Endothelial cell (in vitro differentiated cells): ENCODE results near the gene YWHAQ. TPM values are rescaled to one million over a fixed set of nuclear protein-coding genes. Genes with fewer than 3 reads are reported as not detected.

Source experiments
- DNase-seq: peaks from one replicate; pipeline ENCODE4 v3.0.0; 2021; ENCODE audit warnings: low spot score
- H3K27ac Mint-ChIP-seq: one replicate; pipeline ENCODE4 v1.8.0; 2021; ENCODE audit warnings: mixed read lengths, inconsistent platforms; ENCODE audit not compliant: unreplicated experiment
- H3K27me3 Mint-ChIP-seq: one replicate; pipeline ENCODE4 v1.8.0; 2021; ENCODE audit warnings: mild to moderate bottlenecking, moderate library complexity, mixed read lengths, inconsistent platforms; ENCODE audit not compliant: unreplicated experiment
- H3K36me3 Mint-ChIP-seq: one replicate; pipeline ENCODE4 v1.8.0; 2021; ENCODE audit warnings: mild to moderate bottlenecking, low read depth, mixed read lengths, inconsistent platforms; ENCODE audit not compliant: unreplicated experiment
- H3K4me1 Mint-ChIP-seq: one replicate; pipeline ENCODE4 v1.8.0; 2021; ENCODE audit warnings: mild to moderate bottlenecking, mixed read lengths, inconsistent platforms; ENCODE audit not compliant: unreplicated experiment
- H3K4me3 Mint-ChIP-seq: one replicate; pipeline ENCODE4 v1.8.0; 2021; ENCODE audit warnings: mild to moderate bottlenecking, mixed read lengths, inconsistent platforms; ENCODE audit not compliant: unreplicated experiment
- H3K9me3 Mint-ChIP-seq: one replicate; pipeline ENCODE4 v1.8.0; 2021; ENCODE audit warnings: mixed read lengths, inconsistent platforms; ENCODE audit not compliant: unreplicated experiment
- CTCF ChIP-seq: fragments of 200-600 bp; sonication (generic); IDR thresholded peaks from one replicate; pipeline ENCODE4 v1.5.0; 2021; ENCODE audit warnings: antibody characterized with exemption; ENCODE audit not compliant: unreplicated experiment
- total RNA-seq: library from RNA; stranded (reverse); fragmentation: NEBNext Ultra II Directional; extraction: Animal tissue kit (Norgen Biotek cat#: 25700); gene quantifications from one replicate; pipeline ENCODE4 v1.2.1, GENCODE V29; 2021; ENCODE audit not compliant: unreplicated experiment

Gene YWHAQ
- total RNA-seq, 1 donor from 2014 or later: 268 TPM

DNA sequence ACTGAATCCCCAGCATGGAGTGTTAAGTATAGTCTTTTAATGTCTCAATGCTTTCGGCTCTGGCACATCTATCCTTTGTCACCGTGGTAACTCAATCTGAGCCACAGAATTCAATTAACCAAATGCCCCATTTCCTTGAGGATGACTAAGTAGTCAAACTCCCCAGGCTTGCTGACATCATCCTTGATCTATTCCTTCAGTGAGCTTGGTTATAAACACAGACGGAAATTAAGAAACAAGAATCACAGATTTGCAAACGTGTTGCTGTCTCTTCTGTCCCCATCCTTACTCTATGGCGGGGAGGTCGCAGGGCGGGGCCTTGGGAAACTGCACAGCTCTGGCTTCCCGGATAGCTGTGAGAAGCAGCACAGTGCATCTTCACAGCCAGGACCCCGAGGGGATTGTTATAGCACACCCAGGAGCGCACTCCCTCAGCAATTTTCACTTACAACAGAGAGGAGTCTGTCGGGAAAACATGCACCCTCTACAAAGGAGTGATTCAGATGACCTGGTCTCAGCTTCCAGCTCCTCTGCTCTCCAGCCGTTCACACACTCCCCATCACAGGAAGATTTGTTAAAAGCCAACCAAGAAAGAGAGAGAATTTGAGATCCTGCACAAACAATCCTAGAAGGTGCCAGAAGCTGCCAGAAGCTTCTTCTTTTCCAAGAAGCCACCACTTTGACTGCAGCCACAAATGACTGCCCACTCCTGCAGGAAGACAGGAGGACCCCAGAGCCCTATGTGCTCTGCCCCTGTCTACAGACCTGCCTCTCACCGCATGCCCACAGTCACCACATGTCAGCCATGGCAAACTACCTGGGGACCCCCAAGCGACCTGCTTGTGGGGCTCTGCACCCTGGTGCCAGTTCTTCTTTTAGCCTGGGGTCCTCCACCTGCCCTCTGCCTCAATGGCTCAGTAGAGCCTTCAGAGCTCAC, 44.9 kb upstream of the YWHAQ start:
- H3K4me3 Mint-ChIP-seq: no peak overlapping the region

DNA sequence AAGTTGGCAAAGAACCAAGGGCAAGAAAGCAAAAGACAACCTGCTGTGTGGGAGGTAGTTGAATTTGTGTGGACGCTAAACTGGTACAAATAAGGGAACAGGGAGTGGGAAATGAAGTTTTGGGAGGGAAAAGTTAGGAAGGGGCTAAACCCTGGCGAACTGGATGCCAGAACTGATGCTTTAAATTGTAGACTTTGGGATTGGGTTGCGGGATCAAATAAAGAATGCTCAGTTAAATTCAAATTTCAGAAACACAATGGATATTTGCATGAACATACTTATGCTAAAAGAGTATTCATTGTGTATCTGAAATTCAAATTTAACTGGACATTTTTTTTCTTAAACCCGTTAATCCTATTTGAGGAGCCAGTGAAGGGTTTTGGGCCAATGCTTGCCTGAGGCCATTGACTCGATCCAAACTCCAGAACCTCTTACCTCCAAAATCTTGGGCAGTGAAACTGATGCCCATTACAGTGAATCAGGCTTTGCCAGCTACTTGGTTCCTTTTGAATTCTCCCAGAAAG, 44.2 kb upstream of the YWHAQ start:
- Mint-ChIP-seq H3K27me3 (no peaks in the 10 kb centered on the region), H3K9me3 (no peaks in the 10 kb centered on the region), H3K4me1 (peaks cover 4% of the 10 kb centered on the region), H3K27ac (no peak overlapping the region), H3K4me3 (no peak overlapping the region), H3K36me3 (peaks cover 5% of the 10 kb centered on the region)
- no peak for DNase-seq
- TF ChIP-seq CTCF: no peak

More for the DNA sequence above, 44.9 kb upstream of the YWHAQ start:
- peaks cover 8% of the 10 kb centered on the region for H3K4me1 Mint-ChIP-seq
- no peak for DNase-seq
- H3K27ac Mint-ChIP-seq: no peak overlapping the region
- peaks cover under 1% of the 10 kb centered on the region for H3K27me3 Mint-ChIP-seq
- H3K36me3 Mint-ChIP-seq: peaks cover 5% of the 10 kb centered on the region
- H3K9me3 Mint-ChIP-seq: no peaks in the 10 kb centered on the region
- TF ChIP-seq CTCF: no peak

GRCh38 chr2:9673914-9674481, 43.2 kb upstream of the YWHAQ start:
- DNase-seq: no peak
- peaks cover 5% of the 10 kb centered on the region for H3K36me3 Mint-ChIP-seq
- no peaks in the 10 kb centered on the region for H3K27me3 Mint-ChIP-seq
- no peaks in the 10 kb centered on the region for H3K9me3 Mint-ChIP-seq
- TF ChIP-seq CTCF: no peak
- H3K4me3 Mint-ChIP-seq: no peak overlapping the region
- H3K27ac Mint-ChIP-seq: no peak overlapping the region
- H3K4me1 Mint-ChIP-seq: peaks cover 4% of the 10 kb centered on the region

DNA sequence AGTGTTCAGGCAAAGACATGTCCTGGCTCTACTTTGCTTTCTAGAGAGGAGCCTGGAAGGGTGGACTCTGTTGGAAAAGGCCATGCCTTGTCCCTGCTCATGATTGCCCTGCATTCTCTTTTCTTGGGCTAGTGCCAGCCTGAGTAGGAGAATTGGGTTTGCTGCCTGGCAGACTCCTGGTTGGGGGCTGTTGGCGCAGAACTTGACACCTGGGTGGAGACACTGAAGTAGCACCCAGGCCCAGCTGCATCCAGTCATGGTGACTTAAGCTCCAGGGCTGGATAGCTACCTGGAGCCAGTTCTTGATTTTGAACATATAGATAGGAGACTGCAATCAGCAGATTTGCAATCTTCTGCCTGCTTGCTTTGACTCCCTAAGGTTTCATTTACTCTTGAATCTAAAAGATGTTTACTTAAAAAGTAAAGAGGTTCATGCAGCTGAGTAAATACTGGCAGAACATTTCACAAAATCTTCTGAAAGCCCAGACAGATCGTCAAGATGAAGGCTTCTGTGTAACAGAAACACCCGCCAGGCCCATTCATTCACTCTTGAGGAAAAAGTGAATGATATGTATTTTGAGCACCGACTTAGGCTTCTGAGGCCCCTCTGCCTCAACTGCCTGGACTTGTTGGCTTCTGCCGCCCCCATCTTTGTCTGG, 38.0 kb upstream of the YWHAQ start:
- no peaks in the 10 kb centered on the region for H3K9me3 Mint-ChIP-seq
- H3K36me3 Mint-ChIP-seq: no peaks in the 10 kb centered on the region
- TF ChIP-seq CTCF: no peak
- no peaks in the 10 kb centered on the region for H3K27me3 Mint-ChIP-seq
- no peaks in the 10 kb centered on the region for H3K4me1 Mint-ChIP-seq
- H3K27ac Mint-ChIP-seq: no peak overlapping the region
- no peak for DNase-seq
- H3K4me3 Mint-ChIP-seq: no peak overlapping the region
